Bronchial epithelial cell (primary cell): ENCODE results near the gene CCDC148. TPM values are rescaled to one million over a fixed set of nuclear protein-coding genes. Genes with fewer than 3 reads are reported as not detected.

Source experiments
- DNase-seq: peaks from one replicate; pipeline ENCODE4 v3.0.0-alpha.2; 2010; ENCODE audit warnings: low read depth
- FAIRE-seq: peaks from 2 replicates; lab custom pipeline; 2011; peaks lifted over from hg19 to GRCh38; lab: Jason Lieb, UNC
- H3K27me3 ChIP-seq: 2 replicates; pipeline ENCODE4 v1.5.1; 2011; ENCODE audit warnings: low read length; ENCODE audit not compliant: control insufficient read depth, insufficient read depth
- H3K36me3 ChIP-seq: 2 replicates; pipeline ENCODE4 v1.5.1; 2011; ENCODE audit warnings: low read length; ENCODE audit not compliant: control insufficient read depth, insufficient read depth
- H3K4me3 ChIP-seq: 2 replicates; pipeline ENCODE4 v1.5.1; 2011; ENCODE audit warnings: mild to moderate bottlenecking, low read depth, low read length, control low read depth
- total RNA-seq: library from RNA; depleted of rRNA; stranded (reverse); fragments of >200 nt; gene quantifications from 2 replicates; pipeline ENCODE4 v1.2.1, GENCODE V29; 2014
- TF ChIP-seq, protein P1 (sequence below): IDR thresholded peaks from 2 replicates; pipeline ENCODE4 v1.5.1; 2011; ENCODE audit warnings: mild to moderate bottlenecking, moderate library complexity, low read length, control low read depth, inconsistent platforms; ENCODE audit not compliant: insufficient read depth, severe bottlenecking

Gene CCDC148
- total RNA-seq, 1 donor from 2014 or later: 0.26 TPM

DNA sequence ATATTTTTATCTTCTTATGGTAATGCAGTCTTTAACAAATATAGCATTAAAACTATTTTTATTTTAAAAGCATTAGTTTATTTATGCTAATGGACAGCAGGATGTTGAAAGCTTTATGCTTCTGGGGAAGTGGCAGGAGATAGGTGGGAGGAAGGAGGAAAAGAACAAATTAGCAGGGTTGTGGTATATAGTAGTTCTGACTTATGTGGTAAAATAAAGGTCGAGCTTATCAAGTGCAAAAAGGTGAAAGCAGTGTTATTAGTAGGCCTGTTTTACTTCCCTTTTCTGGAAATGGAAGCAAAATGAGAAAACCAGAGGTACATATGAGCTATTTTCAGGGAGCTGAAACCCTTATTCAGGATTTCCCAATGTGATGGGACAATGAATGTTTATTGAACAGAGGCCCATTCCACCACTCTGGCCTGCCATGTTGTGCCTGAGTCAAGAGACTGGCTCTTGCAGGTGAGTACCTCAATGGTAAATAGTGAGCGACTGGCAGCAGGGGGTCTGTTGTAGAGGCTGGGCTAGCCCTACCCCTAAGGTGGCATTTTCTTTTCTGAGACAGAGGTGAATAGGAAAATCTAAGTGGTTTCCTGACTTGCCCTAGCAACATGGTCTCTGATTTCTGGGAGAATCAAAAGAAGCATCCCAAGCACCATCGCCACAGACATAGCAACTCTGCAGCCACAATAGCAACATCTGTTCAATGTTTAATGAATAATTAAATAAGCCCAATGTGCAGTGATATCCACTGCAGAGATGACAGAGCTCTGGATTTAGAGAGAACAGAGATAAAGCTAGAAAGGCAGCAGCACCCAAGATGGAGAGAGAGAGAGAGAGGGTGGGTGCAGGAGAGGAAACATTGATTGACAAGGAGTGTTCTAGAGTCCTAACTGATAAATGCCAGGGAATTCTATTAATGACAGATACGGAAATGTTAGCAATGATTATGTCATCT lies 235.2 kb downstream of the CCDC148 start:
- DNase-seq (no peak), FAIRE-seq (no peak)
- Histone ChIP-seq H3K27me3 (no peaks in the 10 kb centered on the region), H3K36me3 (no peaks in the 10 kb centered on the region), H3K4me3 (no peak overlapping the region)
- TF ChIP-seq, protein P1, sequence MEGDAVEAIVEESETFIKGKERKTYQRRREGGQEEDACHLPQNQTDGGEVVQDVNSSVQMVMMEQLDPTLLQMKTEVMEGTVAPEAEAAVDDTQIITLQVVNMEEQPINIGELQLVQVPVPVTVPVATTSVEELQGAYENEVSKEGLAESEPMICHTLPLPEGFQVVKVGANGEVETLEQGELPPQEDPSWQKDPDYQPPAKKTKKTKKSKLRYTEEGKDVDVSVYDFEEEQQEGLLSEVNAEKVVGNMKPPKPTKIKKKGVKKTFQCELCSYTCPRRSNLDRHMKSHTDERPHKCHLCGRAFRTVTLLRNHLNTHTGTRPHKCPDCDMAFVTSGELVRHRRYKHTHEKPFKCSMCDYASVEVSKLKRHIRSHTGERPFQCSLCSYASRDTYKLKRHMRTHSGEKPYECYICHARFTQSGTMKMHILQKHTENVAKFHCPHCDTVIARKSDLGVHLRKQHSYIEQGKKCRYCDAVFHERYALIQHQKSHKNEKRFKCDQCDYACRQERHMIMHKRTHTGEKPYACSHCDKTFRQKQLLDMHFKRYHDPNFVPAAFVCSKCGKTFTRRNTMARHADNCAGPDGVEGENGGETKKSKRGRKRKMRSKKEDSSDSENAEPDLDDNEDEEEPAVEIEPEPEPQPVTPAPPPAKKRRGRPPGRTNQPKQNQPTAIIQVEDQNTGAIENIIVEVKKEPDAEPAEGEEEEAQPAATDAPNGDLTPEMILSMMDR: no peak

DNA sequence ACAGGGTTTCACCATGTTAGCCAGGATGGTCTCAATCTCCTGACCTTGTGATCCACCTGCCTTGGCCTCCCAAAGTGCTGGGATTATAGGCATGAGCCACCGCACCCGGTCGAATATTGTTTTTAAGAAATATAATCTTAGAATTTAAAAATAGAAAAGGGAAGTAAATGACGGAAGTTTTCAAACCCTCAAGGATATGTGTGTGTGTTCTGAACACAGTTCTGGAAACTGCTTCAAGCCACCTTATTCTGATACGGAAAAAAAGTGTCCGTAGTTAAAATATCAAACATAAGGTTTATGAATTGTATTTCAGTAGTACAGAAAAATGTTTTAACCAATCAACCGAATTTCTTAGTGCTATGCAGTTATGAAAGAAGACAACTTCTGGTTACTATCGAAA lies 239.0 kb downstream of the CCDC148 start:
- FAIRE-seq (no peak), DNase-seq (no peak)
- TF ChIP-seq, protein P1: no peak
- H3K36me3 ChIP-seq: no peaks in the 10 kb centered on the region
- no peaks in the 10 kb centered on the region for H3K27me3 ChIP-seq
- no peak overlapping the region for H3K4me3 ChIP-seq

DNA sequence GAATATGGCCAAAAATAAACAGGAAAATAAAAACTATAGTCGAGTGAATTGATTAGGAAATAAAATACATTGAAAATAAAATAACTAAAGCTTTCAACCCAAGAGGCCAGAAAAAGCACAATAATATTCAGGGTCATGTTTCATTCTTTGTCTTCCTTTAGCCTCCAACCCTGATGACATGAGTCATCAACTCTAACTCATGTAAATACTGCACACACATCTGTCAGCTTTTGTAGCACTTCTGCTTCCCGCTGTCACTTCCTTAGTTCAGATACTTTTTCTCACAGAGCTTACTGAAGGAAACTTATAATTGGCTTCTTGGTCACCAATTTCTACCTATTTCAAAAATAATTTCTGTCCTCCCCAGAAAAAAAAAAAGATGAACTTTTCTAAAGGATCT lies 242.1 kb downstream of the CCDC148 start:
- Histone ChIP-seq H3K36me3 (no peaks in the 10 kb centered on the region), H3K4me3 (no peak overlapping the region), H3K27me3 (no peaks in the 10 kb centered on the region)
- TF ChIP-seq, protein P1: no peak
- FAIRE-seq: no peak
- peak; percentile 72 for DNase-seq

DNA sequence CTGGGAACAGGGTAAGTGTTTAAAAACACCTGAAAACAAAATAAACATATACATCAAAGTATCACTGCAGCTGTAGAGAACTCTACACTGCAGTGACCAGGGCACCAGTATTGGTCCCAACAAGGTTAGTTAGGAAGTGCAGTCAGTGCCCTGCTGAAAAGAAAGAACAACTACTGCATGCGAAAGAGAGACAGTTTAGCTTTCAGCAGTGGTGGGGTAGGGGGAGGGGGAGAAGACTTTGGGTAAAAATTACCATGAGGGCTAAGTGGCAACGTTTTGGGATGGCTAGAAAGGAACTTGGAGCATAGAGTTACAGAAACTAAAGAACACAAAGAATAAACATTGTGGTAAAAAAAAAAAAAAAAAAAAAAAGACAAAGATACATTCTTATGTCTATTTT lies 242.8 kb downstream of the CCDC148 start:
- DNase-seq (no peak), FAIRE-seq (no peak)
- H3K36me3 ChIP-seq: no peaks in the 10 kb centered on the region

DNA sequence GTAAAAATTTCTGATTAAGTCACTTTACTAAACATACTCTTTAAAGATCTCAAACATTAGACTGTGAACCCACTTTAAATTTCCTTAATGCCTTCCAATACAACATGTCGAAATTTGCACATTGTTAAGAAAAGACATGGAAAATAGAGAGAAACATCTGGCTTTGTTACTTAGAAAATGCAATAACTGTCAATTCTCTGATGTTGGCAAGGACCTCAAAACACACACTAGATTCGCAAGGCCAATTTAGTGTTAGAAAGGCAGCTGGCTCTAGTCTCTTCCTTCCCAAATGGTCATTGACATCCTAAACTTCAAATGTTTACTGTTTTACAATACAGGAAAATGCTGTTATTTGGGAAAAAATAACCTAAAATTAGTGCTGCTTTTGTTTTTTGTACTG lies 244.3 kb downstream of the CCDC148 start:
- no peaks in the 10 kb centered on the region for H3K36me3 ChIP-seq
- TF ChIP-seq, protein P1: no peak
- DNase-seq (no peak), FAIRE-seq (no peak)
- no peaks in the 10 kb centered on the region for H3K27me3 ChIP-seq
- H3K4me3 ChIP-seq: no peak overlapping the region

More for the DNA sequence above, 242.8 kb downstream of the CCDC148 start:
- Histone ChIP-seq H3K27me3 (no peaks in the 10 kb centered on the region), H3K4me3 (no peak overlapping the region)
- TF ChIP-seq, protein P1: no peak
